SK-N-SH treated with all-trans-retinoic acid at 6 μM for 48 hours (cell line): ENCODE data around the gene TMEM89.

Experiments
- ARNTL ChIP-seq: fragments of 450-650 bp; formaldehyde crosslinking; IDR thresholded peaks from 2 replicates; pipeline ENCODE4 v1.5.0; 2020; ENCODE audit warnings: low read depth, mild to moderate bottlenecking, moderate library complexity, borderline replicate concordance
- BACH2 ChIP-seq: fragments of 250-450 bp; sonication (Bioruptor Pico); IDR thresholded peaks from 2 replicates; pipeline ENCODE4 v1.9.0; 2021; ENCODE audit warnings: mild to moderate bottlenecking, borderline replicate concordance
- CSDC2 ChIP-seq: fragments of 250-450 bp; sonication (Bioruptor Pico); IDR thresholded peaks from 2 replicates; pipeline ENCODE4 v1.5.0; 2020; ENCODE audit warnings: mild to moderate bottlenecking, moderate library complexity
- PPARA ChIP-seq: fragments of 250-450 bp; sonication (Bioruptor Pico); IDR thresholded peaks from 2 replicates; pipeline ENCODE4 v1.5.0; 2020; ENCODE audit warnings: mild to moderate bottlenecking, borderline replicate concordance
- RARB ChIP-seq: fragments of 250-450 bp; sonication (Bioruptor Pico); IDR thresholded peaks from 2 replicates; pipeline ENCODE4 v1.8.0; 2021; ENCODE audit warnings: mild to moderate bottlenecking, moderate library complexity
- ZFP3 ChIP-seq: fragments of 250-450 bp; sonication (Bioruptor Pico); IDR thresholded peaks from 2 replicates; pipeline ENCODE4 v1.5.0; 2020; ENCODE audit warnings: mild to moderate bottlenecking, moderate library complexity
- ZFP30 ChIP-seq: fragments of 450-650 bp; formaldehyde crosslinking; IDR thresholded peaks from 2 replicates; pipeline ENCODE4 v1.5.0; 2022; ENCODE audit warnings: mild to moderate bottlenecking, moderate library complexity
- ZNF8 ChIP-seq: fragments of 450-650 bp; formaldehyde crosslinking; IDR thresholded peaks from 2 replicates; pipeline ENCODE4 v1.5.0; 2020; ENCODE audit warnings: mild to moderate bottlenecking, moderate library complexity
- TF ChIP-seq, protein P1 (sequence below): fragments of 250-450 bp; sonication (Bioruptor Pico); IDR thresholded peaks from 2 replicates; pipeline ENCODE4 v1.8.0; 2020; ENCODE audit warnings: mild to moderate bottlenecking, moderate library complexity, borderline replicate concordance
- TF ChIP-seq, protein P2 (sequence below): fragments of 250-450 bp; sonication (Bioruptor Pico); IDR thresholded peaks from 2 replicates; pipeline ENCODE4 v1.5.1; 2020; ENCODE audit warnings: low read depth, mild to moderate bottlenecking, moderate library complexity

DNA sequence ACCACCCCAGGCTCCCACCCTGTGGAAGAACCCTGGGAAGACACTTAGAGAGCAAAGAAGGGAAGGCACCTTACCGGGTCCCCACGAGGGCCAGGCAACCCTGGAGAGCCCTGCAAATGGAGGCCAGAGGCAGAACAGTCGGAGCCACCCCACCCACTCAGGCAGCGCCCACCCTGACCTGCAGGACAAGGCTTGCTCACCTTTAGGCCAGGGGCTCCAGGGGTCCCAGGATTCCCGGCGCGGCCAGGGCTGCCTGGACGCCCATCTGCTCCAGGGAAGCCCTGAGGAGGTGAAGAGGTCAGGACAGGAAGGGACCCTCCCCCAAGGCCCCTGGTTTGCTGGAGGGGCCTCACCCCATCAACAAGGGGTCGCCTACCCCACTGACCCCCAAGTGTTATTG lies 36.7 kb downstream of the TMEM89 start:
- TF ChIP-seq ZNF8 (no peak), ZFP30 (CRISPR knock-in tag) (no peak), CSDC2 (CRISPR knock-in tag) (no peak), ZFP3 (CRISPR knock-in tag) (no peak), ARNTL (no peak), RARB (CRISPR knock-in tag) (no peak), BACH2 (CRISPR knock-in tag) (no peak), PPARA (CRISPR knock-in tag) (no peak)
- TF ChIP-seq, protein P1, sequence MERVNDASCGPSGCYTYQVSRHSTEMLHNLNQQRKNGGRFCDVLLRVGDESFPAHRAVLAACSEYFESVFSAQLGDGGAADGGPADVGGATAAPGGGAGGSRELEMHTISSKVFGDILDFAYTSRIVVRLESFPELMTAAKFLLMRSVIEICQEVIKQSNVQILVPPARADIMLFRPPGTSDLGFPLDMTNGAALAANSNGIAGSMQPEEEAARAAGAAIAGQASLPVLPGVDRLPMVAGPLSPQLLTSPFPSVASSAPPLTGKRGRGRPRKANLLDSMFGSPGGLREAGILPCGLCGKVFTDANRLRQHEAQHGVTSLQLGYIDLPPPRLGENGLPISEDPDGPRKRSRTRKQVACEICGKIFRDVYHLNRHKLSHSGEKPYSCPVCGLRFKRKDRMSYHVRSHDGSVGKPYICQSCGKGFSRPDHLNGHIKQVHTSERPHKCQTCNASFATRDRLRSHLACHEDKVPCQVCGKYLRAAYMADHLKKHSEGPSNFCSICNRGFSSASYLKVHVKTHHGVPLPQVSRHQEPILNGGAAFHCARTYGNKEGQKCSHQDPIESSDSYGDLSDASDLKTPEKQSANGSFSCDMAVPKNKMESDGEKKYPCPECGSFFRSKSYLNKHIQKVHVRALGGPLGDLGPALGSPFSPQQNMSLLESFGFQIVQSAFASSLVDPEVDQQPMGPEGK (CRISPR knock-in tag): no peak
- TF ChIP-seq, protein P2, sequence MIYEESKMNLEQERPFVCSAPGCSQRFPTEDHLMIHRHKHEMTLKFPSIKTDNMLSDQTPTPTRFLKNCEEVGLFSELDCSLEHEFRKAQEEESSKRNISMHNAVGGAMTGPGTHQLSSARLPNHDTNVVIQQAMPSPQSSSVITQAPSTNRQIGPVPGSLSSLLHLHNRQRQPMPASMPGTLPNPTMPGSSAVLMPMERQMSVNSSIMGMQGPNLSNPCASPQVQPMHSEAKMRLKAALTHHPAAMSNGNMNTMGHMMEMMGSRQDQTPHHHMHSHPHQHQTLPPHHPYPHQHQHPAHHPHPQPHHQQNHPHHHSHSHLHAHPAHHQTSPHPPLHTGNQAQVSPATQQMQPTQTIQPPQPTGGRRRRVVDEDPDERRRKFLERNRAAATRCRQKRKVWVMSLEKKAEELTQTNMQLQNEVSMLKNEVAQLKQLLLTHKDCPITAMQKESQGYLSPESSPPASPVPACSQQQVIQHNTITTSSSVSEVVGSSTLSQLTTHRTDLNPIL (CRISPR knock-in tag): no peak
